ENCODE results near the gene KAT2B. TPM values are rescaled to one million over a fixed set of nuclear protein-coding genes. Genes with fewer than 3 reads are reported as not detected.

KAT2B gene
- total and polyA plus RNA-seq, 4 donors, result 7.5 to 58.5 (median 16.3) TPM

- Histone ChIP-seq H3K9me3 (ENCODE audit: control insufficient read depth in 4 of 4, low read length in 3 of 4) (no peaks in the 10 kb centered on the region), H3K27me3 (ENCODE audit: control insufficient read depth in 4 of 4, insufficient read depth in 4 of 4, low read length in 3 of 4) (no peaks in the 10 kb centered on the region), H3K9ac (ENCODE audit: low read depth in 1 of 2, low read length in 2 of 2) (peak overlapping the region in 1 of 2 donors; percentile 37), H3K4me1 (ENCODE audit: control insufficient read depth in 4 of 4, insufficient read depth in 4 of 4, low read length in 3 of 4) (peaks cover 0 to 13% (median 10%) of the 10 kb centered on the region in 4 donors), H3K36me3 (ENCODE audit: control insufficient read depth in 4 of 4, insufficient read depth in 3 of 4, low read depth in 1 of 4, low read length in 3 of 4) (no peaks in the 10 kb centered on the region), H3K4me3 (ENCODE audit: low read depth in 1 of 3, low read length in 3 of 3) (peak overlapping the region in 2 of 3 donors; percentile 70 to 85), H3K27ac (ENCODE audit: low read depth in 1 of 2, low read length in 2 of 2) (no peak overlapping the region)
- peak; percentile 35 for DNase-seq (ENCODE audit: low spot score)
- TF ChIP-seq, protein P1, sequence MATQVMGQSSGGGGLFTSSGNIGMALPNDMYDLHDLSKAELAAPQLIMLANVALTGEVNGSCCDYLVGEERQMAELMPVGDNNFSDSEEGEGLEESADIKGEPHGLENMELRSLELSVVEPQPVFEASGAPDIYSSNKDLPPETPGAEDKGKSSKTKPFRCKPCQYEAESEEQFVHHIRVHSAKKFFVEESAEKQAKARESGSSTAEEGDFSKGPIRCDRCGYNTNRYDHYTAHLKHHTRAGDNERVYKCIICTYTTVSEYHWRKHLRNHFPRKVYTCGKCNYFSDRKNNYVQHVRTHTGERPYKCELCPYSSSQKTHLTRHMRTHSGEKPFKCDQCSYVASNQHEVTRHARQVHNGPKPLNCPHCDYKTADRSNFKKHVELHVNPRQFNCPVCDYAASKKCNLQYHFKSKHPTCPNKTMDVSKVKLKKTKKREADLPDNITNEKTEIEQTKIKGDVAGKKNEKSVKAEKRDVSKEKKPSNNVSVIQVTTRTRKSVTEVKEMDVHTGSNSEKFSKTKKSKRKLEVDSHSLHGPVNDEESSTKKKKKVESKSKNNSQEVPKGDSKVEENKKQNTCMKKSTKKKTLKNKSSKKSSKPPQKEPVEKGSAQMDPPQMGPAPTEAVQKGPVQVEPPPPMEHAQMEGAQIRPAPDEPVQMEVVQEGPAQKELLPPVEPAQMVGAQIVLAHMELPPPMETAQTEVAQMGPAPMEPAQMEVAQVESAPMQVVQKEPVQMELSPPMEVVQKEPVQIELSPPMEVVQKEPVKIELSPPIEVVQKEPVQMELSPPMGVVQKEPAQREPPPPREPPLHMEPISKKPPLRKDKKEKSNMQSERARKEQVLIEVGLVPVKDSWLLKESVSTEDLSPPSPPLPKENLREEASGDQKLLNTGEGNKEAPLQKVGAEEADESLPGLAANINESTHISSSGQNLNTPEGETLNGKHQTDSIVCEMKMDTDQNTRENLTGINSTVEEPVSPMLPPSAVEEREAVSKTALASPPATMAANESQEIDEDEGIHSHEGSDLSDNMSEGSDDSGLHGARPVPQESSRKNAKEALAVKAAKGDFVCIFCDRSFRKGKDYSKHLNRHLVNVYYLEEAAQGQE (IDR thresholded peaks at IDR 0.05), result no peak
- TF ChIP-seq NR2F2 (IDR thresholded peaks at IDR 0.05), result no peak
- TF ChIP-seq CTCF (IDR thresholded peaks at IDR 0.05; ENCODE audit: low read depth, low read length, missing input control), result no peak
- TF ChIP-seq SP1 (IDR thresholded peaks at IDR 0.05), result no peak
- TF ChIP-seq ZBTB33 (IDR thresholded peaks at IDR 0.05), result no peak
- no peak for TF ChIP-seq YY1 (IDR thresholded peaks at IDR 0.05)
- TF ChIP-seq TAF1 (conservative IDR thresholded peaks at IDR 0.05), result no peak
- TF ChIP-seq EGR1 (IDR thresholded peaks at IDR 0.05; ENCODE audit: low read depth in 2 of 2), result no peak
- TF ChIP-seq RXRA (IDR thresholded peaks at IDR 0.05), result no peak
- TF ChIP-seq FOXA1 (IDR thresholded peaks at IDR 0.05), result no peak
- WGBS, result 20% methylated on average over 12 of the region's 12 CpGs
Observed at GRCh38 chr3:20185331-20185678, 145.1 kb downstream of the KAT2B start.

- Histone ChIP-seq H3K9ac (ENCODE audit: low read depth in 1 of 2, low read length in 2 of 2) (peak within 1 kb of the TSS; percentile 82 to 98), H3K27me3 (ENCODE audit: control insufficient read depth in 4 of 4, insufficient read depth in 4 of 4, low read length in 3 of 4) (no peaks in the 10 kb centered on the region), H3K4me3 (ENCODE audit: low read depth in 1 of 3, low read length in 3 of 3) (peak within 1 kb of the TSS; percentile 70 to 85 (median 78)), H3K4me1 (ENCODE audit: control insufficient read depth in 4 of 4, insufficient read depth in 4 of 4, low read length in 3 of 4) (peaks cover 0 to 13% (median 10%) of the 10 kb centered on the region in 4 donors), H3K36me3 (ENCODE audit: control insufficient read depth in 4 of 4, insufficient read depth in 3 of 4, low read depth in 1 of 4, low read length in 3 of 4) (no peaks in the 10 kb centered on the region), H3K9me3 (ENCODE audit: control insufficient read depth in 4 of 4, low read length in 3 of 4) (no peaks in the 10 kb centered on the region), H3K27ac (ENCODE audit: low read depth in 1 of 2, low read length in 2 of 2) (peak within 1 kb of the TSS; percentile 91 to 94)
- under 1% methylated on average over 65 of the region's 65 CpGs for WGBS
- peak; percentile 100 for DNase-seq (ENCODE audit: low spot score)
- peak; percentile 36 for TF ChIP-seq ATF3 (IDR thresholded peaks at IDR 0.05)
- peak; percentile 60 to 61 for TF ChIP-seq RAD21 (IDR thresholded peaks at IDR 0.05)
- peak; percentile 98 for TF ChIP-seq TAF1 (conservative IDR thresholded peaks at IDR 0.05)
- peak; percentile 45 for TF ChIP-seq ZBTB33 (IDR thresholded peaks at IDR 0.05)
- TF ChIP-seq, protein P2, sequence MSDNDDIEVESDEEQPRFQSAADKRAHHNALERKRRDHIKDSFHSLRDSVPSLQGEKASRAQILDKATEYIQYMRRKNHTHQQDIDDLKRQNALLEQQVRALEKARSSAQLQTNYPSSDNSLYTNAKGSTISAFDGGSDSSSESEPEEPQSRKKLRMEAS (IDR thresholded peaks at IDR 0.05), result no peak
- TF ChIP-seq JUND (IDR thresholded peaks at IDR 0.05), result peak in 1 of 2 donors; percentile 40
- TF ChIP-seq, protein P1 (IDR thresholded peaks at IDR 0.05), result peak; percentile 93
- peak; percentile 44 for TF ChIP-seq NR2F2 (IDR thresholded peaks at IDR 0.05)
Observed at GRCh38 chr3:20185679-20186599, 145.7 kb downstream of the KAT2B start, which contains the start of gene SGO1. SGO1 (minus strand) TSS chr3:20186206; CDS start chr3:20184027, 2,179 bp downstream.
